Ovary (tissue), 3 donors: ENCODE data around the gene STAT5B.

Experiments
- CTCF ChIP-seq, 3 donors: fragments of 450-650 bp in 2 of 3; fragments of 200-600 bp in 1 of 3; IDR thresholded peaks; one replicate each; pipeline versions ENCODE4 v1.5.1 to v1.8.0; 2016 to 2022; ENCODE audit warnings: antibody characterized with exemption in 3 of 3, mild to moderate bottlenecking in 1 of 3
- POLR2A ChIP-seq: fragments of 450-650 bp; IDR thresholded peaks from one replicate; pipeline ENCODE4 v1.6.1; 2017; ENCODE audit warnings: antibody characterized with exemption, mild to moderate bottlenecking, moderate library complexity
- donor health status: DM: no; HTN: no; CAD: no.

GRCh38 chr17:42309142-42309541 is 33.0 kb upstream of the STAT5B start:
- TF ChIP-seq CTCF (IDR thresholded peaks at IDR 0.05) (no peak), POLR2A (no peak)
